Measurements from ENCODE around the gene NCK2.

DNA sequence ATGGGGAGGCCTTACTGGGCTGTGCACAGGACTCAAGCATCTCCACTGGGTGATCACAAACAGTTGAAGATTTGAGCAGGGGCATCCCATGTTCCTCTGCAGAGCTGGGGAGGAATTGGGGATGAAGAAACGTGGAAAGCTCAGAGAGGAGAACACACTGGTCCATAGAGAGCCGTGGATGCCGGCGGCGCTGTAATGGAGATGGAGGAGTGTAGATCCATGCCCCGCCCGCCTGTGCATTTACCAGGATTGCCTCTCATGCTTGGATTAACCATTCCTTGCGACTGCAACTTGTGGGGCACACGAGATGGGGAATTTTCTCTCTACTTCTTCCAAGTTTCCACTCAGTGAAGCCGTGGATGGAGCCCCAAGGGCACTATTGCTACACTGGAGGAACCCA, 115.9 kb downstream of the NCK2 start:
- no peak for TF ChIP-seq RAD21 (IDR thresholded peaks at IDR 0.05; ENCODE audit: low read length)
- TF ChIP-seq, protein P1, sequence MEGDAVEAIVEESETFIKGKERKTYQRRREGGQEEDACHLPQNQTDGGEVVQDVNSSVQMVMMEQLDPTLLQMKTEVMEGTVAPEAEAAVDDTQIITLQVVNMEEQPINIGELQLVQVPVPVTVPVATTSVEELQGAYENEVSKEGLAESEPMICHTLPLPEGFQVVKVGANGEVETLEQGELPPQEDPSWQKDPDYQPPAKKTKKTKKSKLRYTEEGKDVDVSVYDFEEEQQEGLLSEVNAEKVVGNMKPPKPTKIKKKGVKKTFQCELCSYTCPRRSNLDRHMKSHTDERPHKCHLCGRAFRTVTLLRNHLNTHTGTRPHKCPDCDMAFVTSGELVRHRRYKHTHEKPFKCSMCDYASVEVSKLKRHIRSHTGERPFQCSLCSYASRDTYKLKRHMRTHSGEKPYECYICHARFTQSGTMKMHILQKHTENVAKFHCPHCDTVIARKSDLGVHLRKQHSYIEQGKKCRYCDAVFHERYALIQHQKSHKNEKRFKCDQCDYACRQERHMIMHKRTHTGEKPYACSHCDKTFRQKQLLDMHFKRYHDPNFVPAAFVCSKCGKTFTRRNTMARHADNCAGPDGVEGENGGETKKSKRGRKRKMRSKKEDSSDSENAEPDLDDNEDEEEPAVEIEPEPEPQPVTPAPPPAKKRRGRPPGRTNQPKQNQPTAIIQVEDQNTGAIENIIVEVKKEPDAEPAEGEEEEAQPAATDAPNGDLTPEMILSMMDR (conservative IDR thresholded peaks at IDR 0.05; ENCODE audit: low read depth, low read length), result no peak
- TF ChIP-seq SMC3 (IDR thresholded peaks at IDR 0.05; ENCODE audit: low read depth, low read length), result no peak
- no peak for TF ChIP-seq POLR2A (IDR thresholded peaks at IDR 0.05; ENCODE audit: low read depth, low read length)
- no peak for TF ChIP-seq CHD1 (IDR thresholded peaks at IDR 0.05; ENCODE audit: low read depth, low read length)
- TF ChIP-seq MAFK (IDR thresholded peaks at IDR 0.05; ENCODE audit: low read depth, low read length), result no peak
- TF ChIP-seq CEBPB (IDR thresholded peaks at IDR 0.05; ENCODE audit: low read depth, low read length), result no peak
- TF ChIP-seq NFE2L2 (IDR thresholded peaks at IDR 0.05; ENCODE audit: low read depth, low read length), result no peak
- TF ChIP-seq RCOR1 (IDR thresholded peaks at IDR 0.05; ENCODE audit: insufficient replicate concordance, low read length), result no peak
- TF ChIP-seq BHLHE40 (IDR thresholded peaks at IDR 0.05; ENCODE audit: low read depth, low read length), result no peak

Data from IMR-90 (cell line).